Activated naive CD8-positive, alpha-beta T cell (primary cell): ENCODE results near the gene GPR141.

ENCODE experiments used
- H3K27ac Mint-ChIP-seq: one replicate; pipeline ENCODE4 v1.8.0; 2021; ENCODE audit warnings: mixed read lengths
- H3K27me3 Mint-ChIP-seq: one replicate; pipeline ENCODE4 v1.8.0; 2021; ENCODE audit warnings: mixed read lengths
- H3K36me3 Mint-ChIP-seq: one replicate; pipeline ENCODE4 v1.8.0; 2021; ENCODE audit warnings: mixed read lengths
- H3K4me1 Mint-ChIP-seq: one replicate; pipeline ENCODE4 v1.8.0; 2021; ENCODE audit warnings: low read depth, mixed read lengths
- H3K4me3 Mint-ChIP-seq: one replicate; pipeline ENCODE4 v1.8.0; 2021; ENCODE audit warnings: mild to moderate bottlenecking, mixed read lengths
- H3K9me3 Mint-ChIP-seq: one replicate; pipeline ENCODE4 v1.8.0; 2021; ENCODE audit warnings: low read depth, mixed read lengths

GPR141 gene

GRCh38 chr7:37771342-37771741, 87.8 kb downstream of the GPR141 start:
- Mint-ChIP-seq H3K4me1 (no peaks in the 10 kb centered on the region), H3K27me3 (peaks cover 2% of the 10 kb centered on the region), H3K36me3 (no peaks in the 10 kb centered on the region), H3K4me3 (no peak overlapping the region), H3K27ac (no peak overlapping the region), H3K9me3 (peaks cover 6% of the 10 kb centered on the region)

GRCh38 chr7:37771801-37772200, 88.2 kb downstream of the GPR141 start:
- Mint-ChIP-seq H3K27ac (no peak overlapping the region), H3K36me3 (no peaks in the 10 kb centered on the region), H3K9me3 (peaks cover 9% of the 10 kb centered on the region), H3K27me3 (peaks cover 2% of the 10 kb centered on the region), H3K4me3 (no peak overlapping the region), H3K4me1 (no peaks in the 10 kb centered on the region)

- H3K4me3 Mint-ChIP-seq: no peak overlapping the region
- H3K36me3 Mint-ChIP-seq: no peaks in the 10 kb centered on the region
- H3K27me3 Mint-ChIP-seq: peaks cover 2% of the 10 kb centered on the region
- no peaks in the 10 kb centered on the region for H3K4me1 Mint-ChIP-seq
- H3K27ac Mint-ChIP-seq: no peak overlapping the region
- peaks cover 24% of the 10 kb centered on the region for H3K9me3 Mint-ChIP-seq
These were observed 92.4 kb downstream of the GPR141 start for GRCh38 chr7:37775921-37776320.

GRCh38 chr7:37781156-37781555, 97.6 kb downstream of the GPR141 start:
- Mint-ChIP-seq H3K27ac (no peak overlapping the region), H3K36me3 (no peaks in the 10 kb centered on the region), H3K4me3 (no peak overlapping the region), H3K9me3 (peaks cover 22% of the 10 kb centered on the region), H3K27me3 (peaks cover 8% of the 10 kb centered on the region), H3K4me1 (no peaks in the 10 kb centered on the region)

GRCh38 chr7:37782166-37782565, 98.6 kb downstream of the GPR141 start:
- no peak overlapping the region for H3K27ac Mint-ChIP-seq
- H3K4me3 Mint-ChIP-seq: no peak overlapping the region
- H3K27me3 Mint-ChIP-seq: peaks cover 8% of the 10 kb centered on the region
- no peaks in the 10 kb centered on the region for H3K36me3 Mint-ChIP-seq
- H3K9me3 Mint-ChIP-seq: peaks cover 17% of the 10 kb centered on the region
- H3K4me1 Mint-ChIP-seq: peaks cover 2% of the 10 kb centered on the region

- H3K27ac Mint-ChIP-seq: no peak overlapping the region
- H3K4me3 Mint-ChIP-seq: no peak overlapping the region
- H3K4me1 Mint-ChIP-seq: peaks cover 4% of the 10 kb centered on the region
These were observed 100.4 kb downstream of the GPR141 start for GRCh38 chr7:37784015-37784414.

GRCh38 chr7:37786741-37787569, 103.4 kb downstream of the GPR141 start:
- H3K27ac Mint-ChIP-seq: no peak overlapping the region
- H3K27me3 Mint-ChIP-seq: peaks cover 5% of the 10 kb centered on the region
- H3K36me3 Mint-ChIP-seq: no peaks in the 10 kb centered on the region
- no peaks in the 10 kb centered on the region for H3K9me3 Mint-ChIP-seq
- no peak overlapping the region for H3K4me3 Mint-ChIP-seq
- peaks cover 4% of the 10 kb centered on the region for H3K4me1 Mint-ChIP-seq

More at GRCh38 chr7:37784015-37784414, 100.4 kb downstream of the GPR141 start:
- no peaks in the 10 kb centered on the region for H3K36me3 Mint-ChIP-seq
- peaks cover 9% of the 10 kb centered on the region for H3K9me3 Mint-ChIP-seq
- H3K27me3 Mint-ChIP-seq: peaks cover 8% of the 10 kb centered on the region
